H1 (cell line): Measurements from ENCODE around the gene LMAN2. TPM values are rescaled to one million over a fixed set of nuclear protein-coding genes. Genes with fewer than 3 reads are reported as not detected.

Experiments used
- CTCF ChIA-PET: fragments of 300-600 bp; sonication (Branson Sonifier 250); formaldehyde crosslinking; loops from one replicate; lab custom pipeline; 2021; ENCODE audit not compliant: partially characterized antibody; lab: Charles Lee
- POLR2A ChIA-PET: fragments of 300-600 bp; sonication (Branson Sonifier 250); formaldehyde crosslinking; loops from one replicate; lab custom pipeline; 2021; ENCODE audit warnings: inconsistent platforms; ENCODE audit not compliant: partially characterized antibody; lab: Charles Lee
- DNase-seq, 2 experiments: peaks; one replicate each; pipeline versions ENCODE4 v3.0.0 to v3.0.0-alpha.2; 2010 to 2022; ENCODE audit warnings: low spot score in 2 of 2, low read depth in 1 of 2, mixed read lengths in 1 of 2
- FAIRE-seq: peaks from 2 replicates; lab custom pipeline; 2011; peaks lifted over from hg19 to GRCh38; lab: Jason Lieb, UNC
- H2AFZ ChIP-seq: 2 replicates; pipeline ENCODE4 v1.8.1; 2012; ENCODE audit warnings: low read length, inconsistent platforms
- H2AK5ac ChIP-seq: 2 replicates; pipeline ENCODE4 v1.6.1; 2013; ENCODE audit warnings: low read depth, low read length
- H2BK120ac ChIP-seq: replicated peaks from 2 replicates; pipeline ENCODE3; 2013; ENCODE audit warnings: low read depth, low read length, inconsistent platforms
- H2BK12ac ChIP-seq: 2 replicates; pipeline ENCODE4 v1.6.1; 2013; ENCODE audit warnings: low read depth, low read length
- H2BK15ac ChIP-seq: 2 replicates; pipeline ENCODE4 v1.6.1; 2013; ENCODE audit warnings: low read length
- H2BK20ac ChIP-seq: 2 replicates; pipeline ENCODE4 v1.6.1; 2013; ENCODE audit warnings: low read length
- H2BK5ac ChIP-seq: 2 replicates; pipeline ENCODE4 v1.6.1; 2013; ENCODE audit warnings: low read depth, low read length
- H3K14ac ChIP-seq: 2 replicates; pipeline ENCODE4 v1.6.1; 2013; ENCODE audit warnings: inconsistent platforms; ENCODE audit not compliant: insufficient read length
- H3K18ac ChIP-seq: 2 replicates; pipeline ENCODE4 v1.6.1; 2013; ENCODE audit warnings: low read length; ENCODE audit errors: extremely low read depth
- H3K23ac ChIP-seq: 2 replicates; pipeline ENCODE4 v1.6.1; 2013; ENCODE audit warnings: inconsistent platforms; ENCODE audit not compliant: insufficient read length
- H3K23me2 ChIP-seq: 2 replicates; pipeline ENCODE4 v1.6.1; 2013; ENCODE audit warnings: low read depth, low read length
- H3K27ac ChIP-seq: 2 replicates; pipeline ENCODE4 v1.6.1; 2011; ENCODE audit warnings: low read depth, low read length, inconsistent platforms
- H3K27me3 ChIP-seq, 4 experiments: replicated peaks in 1 of 4; 1 replicate in 1 of 4; 2 replicates in 3 of 4; pipeline versions ENCODE4 v1.6.1 to v1.8.1; 2011 to 2013; ENCODE audit warnings: low read length in 3 of 4, mild to moderate bottlenecking in 3 of 4, inconsistent platforms in 2 of 4, mixed read lengths in 2 of 4, moderate library complexity in 1 of 4; ENCODE audit not compliant: control insufficient read depth in 3 of 4, insufficient read depth in 3 of 4; ENCODE audit errors: extremely low read depth in 1 of 4
- H3K36me3 ChIP-seq, 4 experiments: 2 replicates each; pipeline versions ENCODE4 v1.6.1 to v1.8.1; 2011 to 2013; ENCODE audit warnings: mild to moderate bottlenecking in 4 of 4, low read length in 3 of 4, moderate library complexity in 2 of 4, control low read depth in 1 of 4, inconsistent platforms in 1 of 4; ENCODE audit not compliant: insufficient read depth in 4 of 4, control insufficient read depth in 2 of 4
- H3K4ac ChIP-seq: replicated peaks from 2 replicates; pipeline ENCODE3; 2013; ENCODE audit warnings: low read length, low read depth, mixed read lengths, inconsistent platforms; ENCODE audit not compliant: insufficient read length
- H3K4me1 ChIP-seq, 4 experiments: replicated peaks in 1 of 4; 1 replicate in 1 of 4; 2 replicates in 3 of 4; pipeline versions ENCODE4 v1.6.1 to v1.8.1; 2011 to 2013; ENCODE audit warnings: low read length in 3 of 4, inconsistent platforms in 2 of 4, mixed read lengths in 1 of 4; ENCODE audit not compliant: insufficient read depth in 4 of 4, control insufficient read depth in 3 of 4
- H3K4me2 ChIP-seq, 2 experiments: 2 replicates each; pipeline versions ENCODE4 v1.6.1 to v1.8.1; 2011 to 2013; ENCODE audit warnings: low read depth in 2 of 2, low read length in 2 of 2, control low read depth in 1 of 2, inconsistent platforms in 1 of 2, mild to moderate bottlenecking in 1 of 2; ENCODE audit not compliant: insufficient read depth in 1 of 2
- H3K4me3 ChIP-seq, 4 experiments: fragments of 200-600, 300-600 bp in 1 of 4; sonication (generic), shearing (Covaris generic), sonication (Bioruptor Twin) in 1 of 4; 2 replicates each; pipeline versions ENCODE4 v1.5.1 to v1.8.1; 2011 to 2016; ENCODE audit warnings: low read length in 4 of 4, low read depth in 3 of 4, control low read depth in 2 of 4, inconsistent platforms in 2 of 4, mild to moderate bottlenecking in 2 of 4, mixed read lengths in 1 of 4, moderate library complexity in 1 of 4; ENCODE audit not compliant: insufficient read depth in 2 of 4; ENCODE audit errors: extremely low read depth in 1 of 4
- H3K56ac ChIP-seq: replicated peaks from 2 replicates; pipeline ENCODE3; 2013; ENCODE audit warnings: low read depth, mild to moderate bottlenecking, mixed read lengths, low read length, inconsistent platforms; ENCODE audit not compliant: insufficient read length
- H3K79me1 ChIP-seq: 2 replicates; pipeline ENCODE4 v1.6.1; 2013; ENCODE audit warnings: low read depth, low read length, control low read depth
- H3K79me2 ChIP-seq, 2 experiments: 2 replicates each; pipeline versions ENCODE4 v1.6.1 to v1.8.1; 2012 to 2013; ENCODE audit warnings: low read length in 2 of 2, mild to moderate bottlenecking in 2 of 2, inconsistent platforms in 1 of 2; ENCODE audit not compliant: insufficient read depth in 2 of 2, control insufficient read depth in 1 of 2
- H3K9ac ChIP-seq, 4 experiments: replicated peaks in 1 of 4; 1 replicate in 1 of 4; 2 replicates in 3 of 4; pipeline versions ENCODE4 v1.6.1 to v1.8.1; 2011 to 2013; ENCODE audit warnings: low read depth in 3 of 4, low read length in 3 of 4, control low read depth in 2 of 4, mild to moderate bottlenecking in 2 of 4, moderate library complexity in 2 of 4, inconsistent platforms in 1 of 4; ENCODE audit errors: extremely low read depth in 1 of 4
- H3K9me3 ChIP-seq, 2 experiments: 2 replicates each; pipeline versions ENCODE4 v1.6.1 to v1.8.1; 2012 to 2013; ENCODE audit warnings: mild to moderate bottlenecking in 2 of 2, moderate library complexity in 2 of 2, control low read depth in 1 of 2, inconsistent platforms in 1 of 2, low read depth in 1 of 2, low read length in 1 of 2, mixed read lengths in 1 of 2; ENCODE audit not compliant: insufficient read depth in 2 of 2
- H4K20me1 ChIP-seq, 2 experiments: replicated peaks in 1 of 2; 2 replicates each; pipeline versions ENCODE3 to v1.8.1; 2011 to 2013; ENCODE audit warnings: inconsistent platforms in 2 of 2, low read length in 2 of 2, mild to moderate bottlenecking in 1 of 2; ENCODE audit not compliant: insufficient read depth in 2 of 2, control insufficient read depth in 1 of 2
- H4K5ac ChIP-seq: 2 replicates; pipeline ENCODE4 v1.6.1; 2013; ENCODE audit warnings: low read length, low read depth, mixed read lengths, inconsistent platforms; ENCODE audit not compliant: insufficient read length
- H4K8ac ChIP-seq: 2 replicates; pipeline ENCODE4 v1.8.0; 2013; ENCODE audit warnings: mild to moderate bottlenecking, moderate library complexity, low read length, inconsistent platforms; ENCODE audit not compliant: insufficient read depth; ENCODE audit errors: extremely low read depth
- H4K91ac ChIP-seq: replicated peaks from 2 replicates; pipeline ENCODE3; 2013; ENCODE audit warnings: low read length, mixed read lengths, inconsistent platforms; ENCODE audit not compliant: insufficient read length
- CBX5 ChIP-seq: fragments of 300-800, 300-1000 bp; sonication (generic); IDR thresholded peaks from 2 replicates; pipeline ENCODE4 v1.7.1; 2016; ENCODE audit warnings: antibody characterized with exemption, low read length, low read depth
- WGBS, 2 experiments: shearing (Covaris generic) in 1 of 2; methylation state at CpG; one replicate each; pipeline versions ENCODE4 v1.1.6 to v1.1.7; 2013 to 2015; ENCODE audit warnings: low lambda C conversion rate in 2 of 2, mixed read lengths in 2 of 2, inconsistent platforms in 1 of 2, low coverage in 1 of 2, missing lambda C conversion rate in 1 of 2; ENCODE audit not compliant: insufficient replicate concordance in 2 of 2, insufficient coverage in 1 of 2, insufficient read length in 1 of 2; ENCODE audit errors: extremely low coverage in 1 of 2, missing lambda C conversion rate in 1 of 2; 5-methylcytosine and 5-hydroxymethylcytosine counted together
- polyA plus RNA-seq, 7 experiments: library from polyadenylated mRNA; depleted of rRNA in 3 of 7; stranded (reverse) in 5 of 7; unstranded in 2 of 7; fragments of >200 nt in 5 of 7; fragments of 200-250 nt in 2 of 7; gene quantifications; 1 replicate in 5 of 7; 2 replicates in 1 of 7; 4 replicates in 1 of 7; pipeline versions ENCODE4 v1.2.1 to v1.2.3, GENCODE V29; 2011 to 2013; ENCODE audit warnings: missing spikeins in 2 of 7, mixed read lengths in 2 of 7
- total RNA-seq: library from RNA; stranded (reverse); fragmentation: NEBNext Ultra II Directional; extraction: Animal tissue kit (Norgen Biotek cat#: 25700); gene quantifications from 2 replicates; pipeline ENCODE4 v1.2.1, GENCODE V29; 2021

The LMAN2 gene
- total and polyA plus RNA-seq, 2 of the 8 experiments (the other 6 are each of a cell fraction or from before 2014, with no cell fraction given): 116 to 225 TPM

GRCh38 chr5:177313561-177314259 is 37.8 kb downstream of the LMAN2 start:
- Histone ChIP-seq H3K56ac (no peak overlapping the region), H2BK5ac (no peak overlapping the region), H3K79me2 (no peaks in the 10 kb centered on the region), H4K20me1 (peaks cover 0 to 8% of the 10 kb centered on the region in 2 experiments), H3K4me1 (peaks cover 0 to 19% (median 14%) of the 10 kb centered on the region in 4 experiments; a peak in 6 of 7 replicates), H3K27me3 (no peaks in the 10 kb centered on the region), H2BK15ac (no peak overlapping the region), H3K18ac (no peak overlapping the region), H3K79me1 (no peaks in the 10 kb centered on the region), H3K36me3 (no peaks in the 10 kb centered on the region; a peak in 1 of 8 replicates), H3K9ac (no peak overlapping the region), H2BK120ac (no peak overlapping the region), H3K27ac (no peak overlapping the region), H3K23me2 (peaks cover 11% of the 10 kb centered on the region), H2BK20ac (no peak overlapping the region), H3K4ac (no peak overlapping the region), H4K5ac (no peak overlapping the region), H3K4me2 (no peak overlapping the region; a peak in 1 of 4 replicates), H2AK5ac (no peak overlapping the region), H3K23ac (no peak overlapping the region), H2BK12ac (no peak overlapping the region), H3K4me3 (no peak overlapping the region), H3K9me3 (no peaks in the 10 kb centered on the region), H2AFZ (no peak overlapping the region), H3K14ac (no peak overlapping the region), H4K91ac (no peak overlapping the region), H4K8ac (no peak overlapping the region)
- WGBS, 2 experiments: 90% methylated on average over 15 of the region's 15 CpGs; no CpG with 5 or more reads in 1 of the 2 experiments
- DNase-seq (no peak), FAIRE-seq (no peak)
- POLR2A ChIA-PET: interaction anchor here (0.6 to 6.0 kb wide), 7 partner anchors 12 to 247 kb away, joined by 3 to 26 read pairs (median 4); partner anchors contain the start of genes PRELID1 and RAB24
- CTCF ChIA-PET: interaction anchor here (1.0 to 16.6 kb wide), 6 partner anchors 12 to 128 kb away, joined by 3 to 251 read pairs (median 4); no protein-coding TSS in a partner anchor
- no peak for TF ChIP-seq CBX5
